T-helper 9 cell (primary cell): ENCODE measurements around the gene PLCB2.
A peak's percentile ranks its signal among the peaks of the same experiment; 100 is the strongest.

Experiments
- DNase-seq: peaks from one replicate; pipeline ENCODE4 v3.0.0-alpha.2; 2020
- total RNA-seq, 2 donors: gene quantifications; one replicate each; lab custom pipeline; 2026; lab: John Stamatoyannopoulos, UW

PLCB2 gene, protein sequence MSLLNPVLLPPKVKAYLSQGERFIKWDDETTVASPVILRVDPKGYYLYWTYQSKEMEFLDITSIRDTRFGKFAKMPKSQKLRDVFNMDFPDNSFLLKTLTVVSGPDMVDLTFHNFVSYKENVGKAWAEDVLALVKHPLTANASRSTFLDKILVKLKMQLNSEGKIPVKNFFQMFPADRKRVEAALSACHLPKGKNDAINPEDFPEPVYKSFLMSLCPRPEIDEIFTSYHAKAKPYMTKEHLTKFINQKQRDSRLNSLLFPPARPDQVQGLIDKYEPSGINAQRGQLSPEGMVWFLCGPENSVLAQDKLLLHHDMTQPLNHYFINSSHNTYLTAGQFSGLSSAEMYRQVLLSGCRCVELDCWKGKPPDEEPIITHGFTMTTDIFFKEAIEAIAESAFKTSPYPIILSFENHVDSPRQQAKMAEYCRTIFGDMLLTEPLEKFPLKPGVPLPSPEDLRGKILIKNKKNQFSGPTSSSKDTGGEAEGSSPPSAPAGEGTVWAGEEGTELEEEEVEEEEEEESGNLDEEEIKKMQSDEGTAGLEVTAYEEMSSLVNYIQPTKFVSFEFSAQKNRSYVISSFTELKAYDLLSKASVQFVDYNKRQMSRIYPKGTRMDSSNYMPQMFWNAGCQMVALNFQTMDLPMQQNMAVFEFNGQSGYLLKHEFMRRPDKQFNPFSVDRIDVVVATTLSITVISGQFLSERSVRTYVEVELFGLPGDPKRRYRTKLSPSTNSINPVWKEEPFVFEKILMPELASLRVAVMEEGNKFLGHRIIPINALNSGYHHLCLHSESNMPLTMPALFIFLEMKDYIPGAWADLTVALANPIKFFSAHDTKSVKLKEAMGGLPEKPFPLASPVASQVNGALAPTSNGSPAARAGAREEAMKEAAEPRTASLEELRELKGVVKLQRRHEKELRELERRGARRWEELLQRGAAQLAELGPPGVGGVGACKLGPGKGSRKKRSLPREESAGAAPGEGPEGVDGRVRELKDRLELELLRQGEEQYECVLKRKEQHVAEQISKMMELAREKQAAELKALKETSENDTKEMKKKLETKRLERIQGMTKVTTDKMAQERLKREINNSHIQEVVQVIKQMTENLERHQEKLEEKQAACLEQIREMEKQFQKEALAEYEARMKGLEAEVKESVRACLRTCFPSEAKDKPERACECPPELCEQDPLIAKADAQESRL
- 146 to 208 reads per million in 2 donors for total RNA-seq

- DNase-seq = peak; percentile 57
These were observed at the start of gene PLCB2 for GRCh38 chr15:40307421-40308211. Gene PLCB2 (minus strand): TSS chr15:40307935. CDS start chr15:40307672, 263 bp downstream.

- DNase-seq = no peak
These were observed 49.5 kb upstream of the PLCB2 start for GRCh38 chr15:40357246-40357645.

DNA sequence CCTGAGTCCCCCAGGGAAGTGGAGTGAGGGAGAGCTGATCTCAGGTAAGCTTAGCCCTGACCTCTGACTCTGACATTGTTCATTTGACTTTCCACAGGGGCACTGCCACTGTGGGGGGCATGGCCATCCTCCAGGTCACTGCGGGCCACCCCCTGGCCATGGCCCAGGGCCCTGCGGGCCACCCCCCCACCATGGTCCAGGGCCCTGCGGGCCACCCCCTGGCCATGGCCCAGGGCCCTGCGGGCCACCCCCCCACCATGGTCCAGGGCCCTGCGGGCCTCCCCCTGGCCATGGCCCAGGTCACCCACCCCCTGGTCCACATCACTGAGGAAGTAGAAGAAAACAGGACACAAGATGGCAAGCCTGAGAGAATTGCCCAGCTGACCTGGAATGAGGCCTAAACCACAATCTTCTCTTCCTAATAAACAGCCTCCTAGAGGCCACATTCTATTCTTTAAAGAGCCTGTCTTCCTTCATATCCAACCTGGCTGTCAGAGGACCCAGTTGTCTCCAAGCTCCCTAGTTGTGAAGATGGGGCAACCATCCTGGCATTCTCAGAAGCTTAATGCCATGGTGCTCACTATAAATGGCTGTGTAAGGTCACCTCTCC lies 48.3 kb upstream of the PLCB2 start:
- DNase-seq = no peak

GRCh38 chr15:40354408-40355171 lies 46.9 kb upstream of the PLCB2 start:
- DNase-seq = no peak

DNA sequence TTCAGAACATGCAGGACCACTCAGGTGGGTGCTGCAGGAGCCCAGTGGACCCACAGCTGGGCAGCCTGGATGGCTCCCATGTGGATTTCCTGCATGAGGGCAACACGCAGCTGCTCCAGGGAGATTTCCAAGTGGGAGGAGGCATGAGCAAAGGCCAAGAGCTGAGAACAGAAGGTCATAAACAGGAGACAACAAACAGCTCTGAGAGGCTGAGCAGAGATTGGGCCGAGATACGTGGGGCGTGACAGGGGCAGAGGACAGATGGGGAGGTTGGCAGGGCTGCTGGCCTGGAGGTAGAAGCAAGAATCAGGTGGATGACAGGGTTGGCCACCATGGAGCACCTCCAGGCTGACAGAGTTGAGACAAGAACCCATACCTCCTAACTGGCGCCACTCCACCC lies 46.0 kb upstream of the PLCB2 start:
- no peak for DNase-seq

- DNase-seq = no peak
These were observed 44.7 kb upstream of the PLCB2 start for GRCh38 chr15:40352281-40352901.

- no peak for DNase-seq
These were observed 41.4 kb upstream of the PLCB2 start for GRCh38 chr15:40349163-40349562.

GRCh38 chr15:40348474-40348870 lies 40.7 kb upstream of the PLCB2 start:
- DNase-seq = no peak

DNA sequence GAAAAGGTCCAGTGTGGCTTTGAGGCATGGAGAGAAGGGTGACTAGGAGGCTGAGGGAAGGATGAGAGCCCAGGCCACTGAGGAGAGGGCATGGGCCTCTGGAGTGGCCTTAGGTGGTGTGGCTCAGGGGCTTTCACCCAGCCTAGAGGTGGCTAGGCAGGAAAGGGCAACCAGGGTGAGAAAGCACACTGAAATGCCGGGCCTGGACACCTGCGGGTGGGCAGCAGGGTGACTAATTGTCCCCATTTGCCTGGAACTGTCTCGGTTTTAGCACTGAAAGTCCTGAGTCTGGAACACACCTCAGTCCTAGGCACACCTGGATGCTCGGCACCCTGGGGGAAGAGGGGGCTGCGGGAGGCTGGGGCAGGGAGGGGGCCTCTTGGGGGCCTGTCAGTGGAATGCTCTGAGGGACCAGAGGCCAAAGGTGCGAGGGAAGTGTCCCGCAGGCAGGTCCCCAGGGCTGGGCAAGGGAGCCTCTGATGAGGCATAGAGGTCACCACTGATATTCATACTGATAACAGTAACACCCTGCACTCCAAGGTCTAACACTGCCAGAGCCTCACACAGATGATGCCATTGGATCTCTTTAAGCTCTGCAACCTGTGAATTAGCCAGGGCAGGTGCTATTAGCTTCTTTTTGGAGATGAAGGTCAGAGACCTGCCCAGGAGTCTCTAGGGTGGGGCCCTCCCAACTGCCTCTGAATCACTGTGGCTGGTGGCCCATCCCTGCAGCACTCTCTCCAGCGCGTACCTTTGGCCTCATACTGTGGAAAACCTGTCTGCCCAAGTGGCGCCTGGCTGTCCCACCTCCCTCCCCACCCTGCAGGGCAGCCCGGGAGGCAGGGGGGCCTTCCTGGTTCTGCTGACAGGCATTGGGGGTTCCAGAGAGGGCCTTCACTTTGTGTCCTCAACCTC lies 40.1 kb upstream of the PLCB2 start:
- no peak for DNase-seq

GRCh38 chr15:40346579-40347558 lies 39.1 kb upstream of the PLCB2 start:
- no peak for DNase-seq

GRCh38 chr15:40345867-40346578 lies 38.3 kb upstream of the PLCB2 start:
- no peak for DNase-seq

GRCh38 chr15:40345225-40345866 lies 37.6 kb upstream of the PLCB2 start:
- no peak for DNase-seq

GRCh38 chr15:40344631-40345120 lies 36.9 kb upstream of the PLCB2 start:
- peak; percentile 59 for DNase-seq

DNA sequence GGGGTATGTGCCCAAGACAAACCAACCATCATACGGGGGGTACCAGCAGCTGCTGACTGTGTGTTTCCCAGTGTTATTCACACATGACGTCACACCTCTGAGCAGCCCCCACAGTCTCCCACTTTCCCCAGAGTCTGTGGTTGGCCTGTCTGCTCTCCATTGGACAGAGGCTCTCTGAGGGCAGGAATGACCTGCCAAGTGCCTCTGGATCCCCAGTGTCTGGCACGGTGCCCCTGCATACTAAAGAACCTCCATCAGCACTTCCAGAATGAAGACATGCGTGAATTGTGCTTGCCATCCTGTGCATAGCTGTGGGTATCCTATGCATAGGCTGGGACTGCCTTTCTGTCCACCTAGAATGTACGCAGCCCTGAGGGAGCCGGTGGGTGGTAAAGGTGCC lies 36.5 kb upstream of the PLCB2 start:
- DNase-seq = no peak

- DNase-seq = no peak
These were observed 35.8 kb upstream of the PLCB2 start for GRCh38 chr15:40343512-40343911.

- no peak for DNase-seq
These were observed 34.9 kb upstream of the PLCB2 start for GRCh38 chr15:40342416-40343320.
